ENCODE measurements around the gene CDK2.
"Not testable (repeated sequence)": the region's sequence is repeated elsewhere in the genome, so short reads cannot be mapped to it uniquely, and the experiment has no call there.

Gene CDK2

GRCh38 chr12:55966408-55967281 lies at the start of gene CDK2:
Gene CDK2, plus strand, starts transcription at chr12:55966830. Its CDS starts 179 bp downstream, at chr12:55967009.
- peak; percentile 82 for DNase-seq (ENCODE audit: low spot score)

DNA sequence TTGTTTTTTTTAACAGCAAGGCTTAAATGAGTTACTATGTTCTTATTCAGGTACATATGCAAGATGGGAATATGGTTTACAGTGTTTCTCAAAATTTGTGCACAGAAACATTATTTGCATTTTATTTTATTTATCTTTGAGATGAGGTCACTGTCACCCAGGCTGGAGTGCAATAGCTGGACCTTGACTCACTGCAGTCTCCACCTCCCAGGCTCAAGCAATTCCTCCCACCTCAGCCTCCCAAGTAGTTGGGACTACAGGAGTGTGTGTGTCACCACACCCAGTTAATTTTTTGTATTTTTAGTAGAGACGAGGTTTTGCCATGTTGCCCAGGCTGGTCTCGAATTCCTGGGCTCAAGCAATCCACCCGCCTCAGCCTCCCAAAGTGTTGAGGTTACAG lies 47.6 kb upstream of the CDK2 start:
- DNase-seq (ENCODE audit: low spot score): not testable (repeated sequence)

DNA sequence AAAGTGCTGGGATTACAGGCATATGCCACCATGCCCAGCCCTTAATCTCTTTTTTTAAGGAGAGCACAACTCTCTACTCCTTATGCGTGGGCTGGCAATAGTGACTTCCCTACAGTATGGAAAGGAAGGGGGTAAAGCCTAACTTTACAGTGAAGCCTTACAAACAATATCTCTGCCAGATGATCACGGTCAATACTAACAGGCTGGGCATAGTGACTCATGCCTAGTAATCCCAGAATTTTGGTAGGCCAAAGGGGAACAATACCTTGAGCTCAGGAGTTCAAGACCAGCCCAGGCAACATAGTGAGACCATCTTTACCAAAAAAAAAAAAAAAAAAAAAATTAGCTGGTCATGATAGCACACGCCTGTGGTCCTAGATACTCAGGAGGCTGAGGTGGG lies 44.5 kb upstream of the CDK2 start:
- DNase-seq (ENCODE audit: low spot score): no peak

DNA sequence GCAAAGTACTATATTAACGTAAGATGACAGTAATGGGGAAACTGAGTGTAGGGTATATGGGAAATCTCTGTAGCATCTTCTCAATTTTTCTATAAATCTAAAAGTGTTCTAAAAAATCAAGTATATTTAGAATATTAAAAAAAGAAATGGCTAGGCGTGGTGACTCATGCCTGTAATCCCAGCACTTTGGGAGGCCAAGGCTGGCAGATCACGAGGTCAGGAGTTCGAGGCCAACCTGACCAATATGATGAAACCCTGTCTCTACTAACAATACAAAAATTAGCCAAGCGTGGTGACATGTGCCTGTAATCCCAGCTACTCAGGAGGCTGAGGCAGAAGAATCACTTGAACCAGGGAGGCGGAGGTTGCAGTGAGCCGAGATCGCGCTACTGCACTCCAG lies 43.0 kb upstream of the CDK2 start:
- not testable (repeated sequence) for DNase-seq (ENCODE audit: low spot score)

GRCh38 chr12:55925371-55925770 lies 41.3 kb upstream of the CDK2 start:
- no peak for DNase-seq (ENCODE audit: low spot score)

GRCh38 chr12:55925870-55926737 lies 40.5 kb upstream of the CDK2 start:
- DNase-seq (ENCODE audit: low spot score): no peak

DNA sequence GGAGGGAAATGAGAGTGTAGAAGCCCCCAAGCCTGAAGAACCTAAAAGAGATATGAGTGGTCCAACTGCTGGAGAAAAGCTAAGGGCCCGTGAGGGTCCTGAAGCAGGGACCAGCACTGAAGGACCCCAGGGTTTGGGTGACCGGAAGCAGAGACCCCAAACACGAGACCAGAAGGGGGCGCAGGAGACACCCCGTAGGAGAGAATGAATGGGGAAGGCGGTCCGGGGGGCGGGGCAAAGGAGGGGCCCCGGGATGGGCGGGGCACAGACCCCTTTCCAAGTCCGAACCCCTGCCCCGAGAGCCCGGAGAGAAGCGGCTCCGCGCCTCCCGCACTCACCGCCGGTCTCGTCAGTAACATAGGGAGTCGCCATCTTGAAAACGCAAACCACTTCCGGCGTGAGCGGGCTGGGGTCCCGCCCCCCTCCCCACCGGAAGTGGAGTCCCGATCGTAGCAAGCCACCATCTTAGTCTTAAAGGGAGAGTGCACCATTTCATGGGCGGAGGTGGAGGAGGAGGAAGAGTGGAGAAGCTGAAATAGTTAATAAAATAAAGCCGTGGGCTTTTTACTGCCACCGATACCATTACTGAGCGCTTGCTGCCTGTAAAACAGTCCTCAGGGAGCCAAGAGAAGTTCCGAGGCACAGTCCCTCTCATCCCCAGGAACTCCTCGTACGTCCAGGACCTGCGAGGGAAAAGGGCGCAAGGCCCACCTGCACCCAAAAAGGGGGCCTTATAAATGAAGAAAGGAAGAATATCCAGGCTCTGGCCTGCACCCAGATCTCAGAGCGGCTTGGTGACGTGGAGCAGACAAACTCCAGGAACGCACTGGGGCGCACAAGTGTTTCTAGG lies 39.7 kb upstream of the CDK2 start:
- peak; percentile 90 for DNase-seq (ENCODE audit: low spot score)

- DNase-seq (ENCODE audit: low spot score): peak; percentile 62
Observed at GRCh38 chr12:55927588-55928502, 38.8 kb upstream of the CDK2 start, which contains the start of gene PYM1. Gene PYM1, minus strand, starts transcription at chr12:55927894. Its CDS starts 133 bp downstream, at chr12:55927761.

DNA sequence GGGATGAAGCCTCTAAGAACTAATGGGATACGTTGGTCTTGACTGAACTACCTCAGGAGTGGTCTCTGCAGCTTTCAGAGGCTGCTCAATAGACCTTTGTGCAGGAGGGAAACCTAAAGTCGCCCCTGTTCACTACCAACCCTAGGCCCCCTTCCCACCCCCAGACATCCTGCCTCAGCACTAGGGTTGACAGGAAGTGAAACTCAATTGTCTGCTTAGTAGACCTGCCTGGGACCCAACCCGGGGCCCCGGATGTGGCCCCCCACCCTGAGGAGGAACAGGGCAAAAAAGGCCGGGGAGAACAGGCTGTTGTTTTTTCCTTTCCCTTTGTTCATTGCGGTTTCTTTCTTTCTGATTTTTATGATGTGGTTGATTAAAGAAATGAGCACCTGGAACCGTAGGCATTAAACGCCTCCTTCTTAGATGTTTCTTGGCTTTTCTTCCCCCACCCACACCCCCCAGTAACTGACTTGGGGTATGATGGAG lies 37.3 kb upstream of the CDK2 start:
- no peak for DNase-seq (ENCODE audit: low spot score)

DNA sequence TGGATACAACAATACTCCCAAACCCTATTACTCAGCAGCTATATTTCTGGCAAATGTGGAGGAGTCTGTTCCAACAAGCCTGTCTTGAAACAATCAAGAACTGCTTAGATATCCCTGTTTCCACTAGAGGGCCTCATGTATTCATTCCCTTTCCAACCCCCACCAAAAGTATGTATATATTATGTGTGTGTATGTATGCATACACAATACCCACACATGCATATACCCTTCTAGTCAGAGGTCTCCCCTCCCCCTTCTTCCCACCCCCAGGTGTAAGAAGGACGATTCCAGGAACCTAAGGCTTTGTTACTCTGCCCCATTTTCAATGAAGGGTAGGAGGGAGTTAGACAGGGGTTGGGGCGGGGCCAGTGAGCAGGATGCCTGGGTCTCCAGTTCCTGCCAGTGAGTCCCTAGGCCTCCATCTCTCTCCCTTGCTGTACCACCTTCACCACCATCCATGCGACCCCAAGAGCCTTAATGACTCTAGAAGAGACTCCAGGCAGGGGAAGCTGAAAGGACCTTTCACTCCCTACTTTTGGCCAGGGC lies 35.8 kb upstream of the CDK2 start, which contains the start of gene DGKA:
TSS of gene DGKA (plus strand) at position 392 of the 546 bp plus-strand sequence. CDS start 5,342 bp downstream, outside the sequence.
- DNase-seq (ENCODE audit: low spot score): no peak

DNA sequence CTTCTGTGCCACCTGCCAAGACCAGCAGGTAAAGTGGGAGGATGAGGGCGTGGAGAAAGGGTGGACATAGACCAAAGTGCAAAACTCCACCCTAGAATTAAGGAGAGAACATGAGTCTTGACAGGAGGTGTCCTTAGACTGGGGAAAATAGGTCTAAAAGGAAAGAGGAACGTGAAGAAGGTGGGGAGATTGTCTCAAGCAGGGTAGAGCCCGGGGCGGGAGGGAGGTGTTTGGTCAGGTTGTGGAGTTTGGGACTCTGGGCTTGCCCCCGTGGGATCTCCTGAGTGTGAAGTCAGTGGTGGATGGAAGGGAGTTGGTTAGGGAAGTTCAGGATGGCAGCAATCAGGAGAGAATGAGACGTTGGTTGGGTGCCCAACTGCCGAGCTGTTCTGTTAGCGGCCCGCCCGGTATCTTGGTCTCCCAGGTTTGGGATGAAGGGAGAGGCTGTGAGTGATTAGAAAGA lies 35.3 kb upstream of the CDK2 start:
- no peak for DNase-seq (ENCODE audit: low spot score)

DNA sequence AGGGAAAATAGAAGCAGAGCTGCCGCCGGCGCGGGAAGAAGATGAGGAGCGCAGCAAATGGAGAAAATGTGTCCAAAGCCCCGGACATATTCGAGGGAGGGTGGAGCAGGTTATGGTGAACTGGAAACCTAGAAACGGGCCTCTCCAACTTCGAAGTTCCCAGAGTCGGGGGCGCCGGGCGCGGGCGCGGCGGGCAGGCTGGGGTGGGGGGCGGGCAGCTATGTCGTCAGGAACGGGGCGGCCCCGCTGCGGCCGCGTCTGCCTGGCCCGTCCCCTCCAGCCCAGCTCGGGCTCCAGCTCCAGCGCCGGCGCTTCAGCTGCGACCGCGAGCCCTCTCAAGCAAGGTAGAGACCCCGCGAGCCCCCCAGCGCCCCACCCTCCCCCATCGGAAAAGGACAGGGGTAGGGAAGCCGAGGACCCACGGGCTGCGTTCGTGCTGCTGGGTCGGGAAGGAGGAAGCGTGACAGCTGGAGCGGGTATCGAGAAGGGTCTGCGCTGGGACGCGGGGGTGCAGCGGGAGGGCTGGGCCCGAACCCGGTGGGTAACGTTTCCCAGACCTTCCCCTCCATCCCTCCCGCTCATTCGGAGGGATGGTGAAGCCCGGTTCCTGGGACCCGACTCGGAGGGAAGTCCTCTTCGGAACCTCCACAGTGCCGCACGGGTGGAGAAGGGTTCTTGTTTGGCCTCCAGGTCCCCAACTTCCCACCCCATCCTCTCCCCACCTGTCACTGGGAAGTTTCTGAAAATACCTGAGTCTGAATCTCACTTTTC lies 34.7 kb upstream of the CDK2 start:
- DNase-seq (ENCODE audit: low spot score): no peak

- DNase-seq (ENCODE audit: low spot score): no peak
Observed at GRCh38 chr12:55932551-55932910, 34.1 kb upstream of the CDK2 start.

DNA sequence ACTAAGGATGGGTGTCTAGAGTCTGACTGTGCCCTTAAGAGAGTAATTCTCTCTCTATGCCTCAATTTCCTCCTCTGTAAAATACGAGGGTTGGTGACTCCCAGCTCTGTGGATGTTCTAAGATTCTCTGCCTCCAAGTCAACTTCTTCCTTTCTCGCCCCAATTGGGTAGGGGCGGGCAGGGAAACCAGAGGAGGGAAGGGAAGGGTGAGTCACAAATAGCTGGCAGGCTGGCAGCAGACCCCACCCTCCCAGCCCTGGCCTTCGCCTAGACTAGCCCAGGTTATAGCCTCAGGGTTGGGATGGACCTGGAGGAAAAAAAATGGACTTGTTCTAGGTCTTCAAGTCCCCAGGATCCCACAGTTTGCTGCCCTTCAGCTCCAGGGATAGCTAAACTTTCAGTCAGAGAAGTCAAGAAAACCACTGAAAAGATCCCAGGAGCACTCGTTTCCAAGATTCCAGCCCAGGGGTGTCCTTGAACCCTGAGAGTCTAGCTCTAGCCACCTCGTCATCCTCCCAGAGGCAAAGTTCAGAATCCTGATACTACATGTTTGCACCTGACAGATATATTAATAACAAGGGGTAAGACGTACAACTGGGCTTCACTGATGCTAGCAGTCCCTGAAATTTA lies 33.3 kb upstream of the CDK2 start:
- no peak for DNase-seq (ENCODE audit: low spot score)

DNA sequence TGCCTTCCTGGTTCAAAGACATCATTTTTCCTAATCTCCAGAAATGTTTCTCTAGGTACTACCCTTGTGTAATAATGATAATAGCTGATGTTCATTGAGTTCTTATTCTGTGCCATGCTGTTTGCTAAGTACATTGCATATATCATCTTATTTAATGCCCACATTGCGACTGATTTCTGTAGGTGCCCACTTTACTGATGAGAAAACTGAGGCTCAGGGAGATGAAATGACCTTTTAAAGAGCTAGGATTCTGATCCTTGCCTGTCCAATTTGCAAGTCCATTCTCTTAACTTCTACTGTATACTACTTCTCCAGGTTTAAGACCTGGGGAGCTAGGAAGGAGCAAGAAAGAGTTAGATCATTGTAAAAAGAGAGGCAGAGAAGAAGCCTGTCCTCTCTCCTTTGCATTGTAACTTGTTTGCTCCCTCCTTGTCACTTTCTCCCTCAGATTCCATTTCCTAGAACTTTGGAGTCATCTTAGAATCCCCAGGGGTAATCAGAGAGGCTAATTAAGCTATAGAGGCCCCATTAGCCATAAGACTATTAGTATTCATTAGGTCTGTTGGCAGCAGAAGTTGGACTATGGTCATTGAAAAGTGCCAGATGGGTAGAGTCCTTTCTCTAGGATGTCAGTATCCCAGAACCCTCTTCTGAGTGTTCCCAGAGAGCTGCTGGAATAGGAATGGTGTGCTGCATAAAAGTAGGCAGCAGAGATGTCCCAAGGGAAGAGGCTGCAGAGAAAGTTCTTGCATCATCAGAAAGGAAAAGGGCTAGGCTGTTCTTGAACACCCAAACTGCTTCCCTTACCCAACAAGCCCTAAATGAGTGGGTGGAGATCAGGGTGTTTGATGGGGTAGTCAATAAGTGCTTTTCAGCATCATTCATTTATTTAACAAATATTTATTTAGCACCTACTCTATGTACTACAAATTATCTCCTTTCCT lies 32.6 kb upstream of the CDK2 start:
- no peak for DNase-seq (ENCODE audit: low spot score)

- no peak for DNase-seq (ENCODE audit: low spot score)
Observed at GRCh38 chr12:55934773-55935172, 31.9 kb upstream of the CDK2 start.

DNA sequence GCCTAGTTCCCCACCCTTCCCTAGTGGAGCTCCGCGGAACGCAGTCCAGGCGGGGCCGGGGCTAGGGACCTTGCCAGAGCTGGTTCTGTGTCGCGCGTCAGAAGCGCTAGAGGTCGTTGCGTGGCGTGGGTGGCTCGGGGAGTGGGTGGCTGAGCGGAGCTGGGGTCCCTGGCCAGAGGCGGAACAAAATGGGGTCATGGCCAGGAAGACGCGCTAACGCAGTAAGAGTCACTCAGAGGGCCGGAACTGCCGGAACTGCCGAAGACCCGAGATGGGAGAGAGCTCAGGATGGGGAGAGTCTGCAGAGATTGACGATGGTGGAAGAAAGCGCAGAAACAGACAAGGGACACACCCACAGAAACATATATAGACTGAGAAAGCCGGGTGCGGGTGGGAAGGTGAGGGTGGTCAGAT lies 30.9 kb upstream of the CDK2 start:
- DNase-seq (ENCODE audit: low spot score): no peak

GRCh38 chr12:55937981-55938380 lies 28.6 kb upstream of the CDK2 start:
- DNase-seq (ENCODE audit: low spot score): no peak

Measured in globus pallidus (tissue), 1 donor.